Lower leg skin (tissue), 3 donors: ENCODE data around the gene TCF7L2.

ENCODE experiments used
- POLR2A ChIP-seq, 2 donors: fragments of 450-650 bp; IDR thresholded peaks; one replicate each; pipeline ENCODE4 v1.6.1; 2016 to 2017; ENCODE audit warnings: antibody characterized with exemption in 2 of 2, mild to moderate bottlenecking in 1 of 2, moderate library complexity in 1 of 2
- TF ChIP-seq, protein P1 (sequence below), 3 donors: fragments of 450-650 bp; IDR thresholded peaks; one replicate each; pipeline ENCODE4 v1.5.1; 2016; ENCODE audit warnings: antibody characterized with exemption in 3 of 3, mild to moderate bottlenecking in 3 of 3, moderate library complexity in 2 of 3

DNA sequence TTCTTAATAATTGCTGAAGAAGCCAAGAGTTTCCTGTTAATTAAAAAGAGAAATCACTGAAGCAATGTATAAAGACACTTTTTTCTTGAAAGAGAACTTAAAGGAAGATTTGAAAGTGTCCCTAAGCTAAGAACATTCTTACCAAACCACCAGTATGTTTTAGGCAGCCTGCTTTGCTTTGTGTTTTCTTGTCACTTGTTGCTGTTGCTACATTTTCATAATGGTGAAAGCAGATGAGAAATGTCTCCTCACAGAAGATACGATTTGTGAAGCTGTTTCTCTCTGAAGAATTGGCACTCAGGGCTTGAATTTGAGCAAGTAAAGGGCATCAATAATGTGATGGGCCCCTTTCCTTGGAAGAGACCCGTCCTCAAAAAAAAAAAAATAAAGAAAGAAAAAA is 30.9 kb downstream of the TCF7L2 start:
- TF ChIP-seq, protein P1, sequence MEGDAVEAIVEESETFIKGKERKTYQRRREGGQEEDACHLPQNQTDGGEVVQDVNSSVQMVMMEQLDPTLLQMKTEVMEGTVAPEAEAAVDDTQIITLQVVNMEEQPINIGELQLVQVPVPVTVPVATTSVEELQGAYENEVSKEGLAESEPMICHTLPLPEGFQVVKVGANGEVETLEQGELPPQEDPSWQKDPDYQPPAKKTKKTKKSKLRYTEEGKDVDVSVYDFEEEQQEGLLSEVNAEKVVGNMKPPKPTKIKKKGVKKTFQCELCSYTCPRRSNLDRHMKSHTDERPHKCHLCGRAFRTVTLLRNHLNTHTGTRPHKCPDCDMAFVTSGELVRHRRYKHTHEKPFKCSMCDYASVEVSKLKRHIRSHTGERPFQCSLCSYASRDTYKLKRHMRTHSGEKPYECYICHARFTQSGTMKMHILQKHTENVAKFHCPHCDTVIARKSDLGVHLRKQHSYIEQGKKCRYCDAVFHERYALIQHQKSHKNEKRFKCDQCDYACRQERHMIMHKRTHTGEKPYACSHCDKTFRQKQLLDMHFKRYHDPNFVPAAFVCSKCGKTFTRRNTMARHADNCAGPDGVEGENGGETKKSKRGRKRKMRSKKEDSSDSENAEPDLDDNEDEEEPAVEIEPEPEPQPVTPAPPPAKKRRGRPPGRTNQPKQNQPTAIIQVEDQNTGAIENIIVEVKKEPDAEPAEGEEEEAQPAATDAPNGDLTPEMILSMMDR (IDR thresholded peaks at IDR 0.05): no peak
- TF ChIP-seq POLR2A (IDR thresholded peaks at IDR 0.05): no peak
